Cardiac muscle cell (in vitro differentiated cells and primary cell): ENCODE results near the gene EPHA6. TPM values are rescaled to one million over a fixed set of nuclear protein-coding genes. Genes with fewer than 3 reads are reported as not detected.

Experiments used
- DNase-seq, 2 donors: peaks; one replicate each; pipeline versions ENCODE4 v3.0.0 to v3.0.0-alpha.2; 2010 to 2017; ENCODE audit warnings: low read depth in 1 of 2, low spot score in 1 of 2
- H3K27ac ChIP-seq: fragments of 200-600 bp; sonication (generic); 2 replicates; pipeline ENCODE4 v1.5.1; 2016
- H3K27me3 ChIP-seq: fragments of 200-600 bp; sonication (generic); 2 replicates; pipeline ENCODE4 v1.6.0; 2016; ENCODE audit warnings: control low read depth
- H3K36me3 ChIP-seq: fragments of 200-600 bp; sonication (generic); 2 replicates; pipeline ENCODE4 v1.5.1; 2016; ENCODE audit warnings: control low read depth
- H3K4me1 ChIP-seq: fragments of 200-600 bp; sonication (generic); 2 replicates; pipeline ENCODE4 v1.8.1; 2017; ENCODE audit warnings: low read depth, mild to moderate bottlenecking, mixed run types
- H3K4me3 ChIP-seq: fragments of 200-600 bp; sonication (generic); 2 replicates; pipeline ENCODE4 v1.5.1; 2016; ENCODE audit warnings: mild to moderate bottlenecking
- H3K9me3 ChIP-seq: fragments of 200-600 bp; sonication (generic); 2 replicates; pipeline ENCODE4 v1.5.1; 2017; ENCODE audit warnings: low read depth, mild to moderate bottlenecking, control low read depth
- CTCF ChIP-seq: IDR thresholded peaks from 2 replicates; pipeline ENCODE4 v1.5.1; 2012; ENCODE audit warnings: low read depth, mild to moderate bottlenecking, low read length
- polyA plus RNA-seq: library from polyadenylated mRNA; unstranded; fragments of >200 nt; fragmentation: Nextera tagmentation; extraction: Ambion mirVana; gene quantifications from 2 replicates; pipeline ENCODE4 v1.2.1, GENCODE V29; 2016
- total RNA-seq: library from RNA; depleted of rRNA; stranded (reverse); fragments of >200 nt; gene quantifications from 2 replicates; pipeline ENCODE4 v1.2.3, GENCODE V29; 2016

The EPHA6 gene
- total and polyA plus RNA-seq, 2 experiments from 2014 or later = 0.15 TPM; not detected in 1

DNA sequence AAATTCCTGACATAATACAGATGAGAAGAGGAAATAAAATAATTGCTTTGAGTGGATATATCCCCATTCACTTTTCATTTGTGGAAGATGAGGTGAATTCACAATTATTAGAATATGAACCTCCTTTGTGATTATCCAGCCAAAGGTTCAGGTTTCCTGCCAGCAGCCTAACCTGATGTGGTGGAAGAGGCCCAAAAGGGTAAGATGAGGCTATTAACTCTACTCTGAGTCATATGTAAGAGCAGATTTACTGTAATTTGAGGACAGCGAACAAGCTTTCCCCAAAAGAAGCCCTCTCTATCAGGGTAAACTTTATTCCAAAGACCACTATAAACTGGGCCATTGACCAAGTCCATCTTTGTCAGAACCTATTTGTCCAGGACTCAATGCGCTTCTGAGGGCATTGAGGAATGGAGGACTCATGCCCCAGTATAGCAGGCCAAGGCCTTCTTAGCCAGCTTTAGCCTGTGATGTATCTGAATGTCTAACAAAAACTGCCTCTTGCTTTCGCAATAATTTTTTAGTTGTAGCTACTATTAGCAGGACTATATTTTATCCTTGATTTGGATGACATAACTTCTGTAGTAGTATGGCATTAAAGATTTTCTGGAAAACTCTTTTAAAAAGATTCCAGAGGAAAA lies 859.1 kb downstream of the EPHA6 start:
- no peak overlapping the region for H3K4me3 ChIP-seq
- no peak for DNase-seq
- no peaks in the 10 kb centered on the region for H3K36me3 ChIP-seq
- H3K27me3 ChIP-seq = no peaks in the 10 kb centered on the region
- H3K27ac ChIP-seq = no peak overlapping the region
- no peaks in the 10 kb centered on the region for H3K4me1 ChIP-seq
- TF ChIP-seq CTCF = no peak
- H3K9me3 ChIP-seq = no peaks in the 10 kb centered on the region

- Histone ChIP-seq H3K9me3 (no peaks in the 10 kb centered on the region), H3K4me3 (no peak overlapping the region), H3K27me3 (no peaks in the 10 kb centered on the region), H3K4me1 (no peaks in the 10 kb centered on the region), H3K36me3 (no peaks in the 10 kb centered on the region), H3K27ac (no peak overlapping the region)
- no peak for TF ChIP-seq CTCF
- DNase-seq = no peak
Observed at GRCh38 chr3:97674461-97674860, 860.1 kb downstream of the EPHA6 start.

DNA sequence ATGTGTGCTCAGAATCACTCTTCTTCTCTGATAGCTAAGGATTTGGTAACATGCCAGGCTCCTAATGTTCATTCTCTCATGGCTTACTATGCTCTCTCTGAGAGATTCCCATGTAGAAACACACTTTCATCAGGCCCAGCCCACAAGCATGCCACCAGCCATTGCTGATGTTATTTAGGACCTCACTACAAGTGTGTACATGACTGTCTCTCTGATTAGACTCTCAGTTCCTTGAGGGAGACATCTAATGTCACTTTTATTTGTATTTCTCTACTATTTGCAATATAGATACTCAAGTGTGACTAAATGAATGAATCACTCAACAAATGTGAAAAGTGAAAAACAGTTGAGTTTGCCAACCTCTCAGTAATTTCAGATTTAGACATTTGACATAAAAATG lies 865.8 kb downstream of the EPHA6 start:
- Histone ChIP-seq H3K4me3 (no peak overlapping the region), H3K9me3 (no peaks in the 10 kb centered on the region), H3K27me3 (no peaks in the 10 kb centered on the region), H3K4me1 (no peaks in the 10 kb centered on the region), H3K27ac (no peak overlapping the region), H3K36me3 (no peaks in the 10 kb centered on the region)
- TF ChIP-seq CTCF = no peak
- DNase-seq = no peak

DNA sequence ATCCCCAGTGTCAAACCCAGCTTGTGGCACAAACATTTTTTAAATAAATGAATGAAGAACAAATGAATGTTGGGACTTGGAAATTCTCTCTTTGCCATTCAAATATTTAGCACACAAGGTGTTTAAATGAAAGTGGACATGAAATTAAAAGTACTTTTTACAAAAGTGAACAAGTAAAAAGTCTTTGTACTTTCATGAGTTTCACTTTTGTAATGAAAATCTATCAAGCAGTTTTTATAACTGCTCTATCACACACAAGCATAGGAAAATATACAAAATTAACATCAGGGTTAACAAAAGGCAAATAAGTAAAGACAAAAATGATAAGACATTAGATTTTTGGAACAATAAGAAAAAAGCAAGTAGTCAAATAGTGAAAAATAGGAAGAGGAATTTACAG lies 866.3 kb downstream of the EPHA6 start:
- no peak overlapping the region for H3K27ac ChIP-seq
- H3K36me3 ChIP-seq = no peaks in the 10 kb centered on the region
- TF ChIP-seq CTCF = no peak
- no peaks in the 10 kb centered on the region for H3K27me3 ChIP-seq
- H3K4me3 ChIP-seq = no peak overlapping the region
- no peaks in the 10 kb centered on the region for H3K9me3 ChIP-seq
- no peaks in the 10 kb centered on the region for H3K4me1 ChIP-seq
- no peak for DNase-seq

DNA sequence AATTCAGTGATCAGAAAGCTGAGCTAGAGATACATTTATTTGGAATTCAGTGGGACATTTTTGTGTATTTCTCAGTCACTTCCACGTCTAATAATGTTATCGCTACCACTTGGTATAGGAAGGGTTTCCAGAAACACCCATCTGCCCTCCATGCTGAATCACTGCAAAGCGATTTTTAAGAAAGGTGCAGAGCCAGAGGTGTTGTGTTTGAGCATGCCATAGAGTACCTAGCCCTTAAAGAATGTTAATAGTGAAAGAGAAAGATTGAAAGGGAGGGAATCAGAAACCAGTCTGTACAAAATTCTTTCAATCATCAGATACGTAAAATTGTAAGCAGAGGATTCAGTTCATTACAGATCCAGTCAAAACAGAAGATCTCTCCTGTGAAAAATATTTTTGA lies 870.1 kb downstream of the EPHA6 start:
- H3K27me3 ChIP-seq = no peaks in the 10 kb centered on the region
- no peaks in the 10 kb centered on the region for H3K36me3 ChIP-seq
- H3K4me3 ChIP-seq = no peak overlapping the region
- no peak for DNase-seq
- no peaks in the 10 kb centered on the region for H3K9me3 ChIP-seq
- no peak for TF ChIP-seq CTCF
- H3K4me1 ChIP-seq = no peaks in the 10 kb centered on the region
- no peak overlapping the region for H3K27ac ChIP-seq
